Mammary epithelial cell (primary cell): ENCODE results near the gene UGP2.

Experiments
- EZH2 ChIP-seq: IDR thresholded peaks from 2 replicates; pipeline ENCODE4 v1.6.1; 2012; ENCODE audit warnings: low read length, inconsistent platforms, borderline replicate concordance
- TF ChIP-seq, protein P1 (sequence below), 2 donors: IDR thresholded peaks in 1 of 2; conservative IDR thresholded peaks in 1 of 2; 2 replicates each; pipeline ENCODE4 v1.5.1; 2011 to 2012; ENCODE audit warnings: inconsistent platforms in 2 of 2, low read length in 2 of 2, mild to moderate bottlenecking in 2 of 2, control low read depth in 1 of 2, low read depth in 1 of 2; ENCODE audit not compliant: insufficient read depth in 1 of 2; ENCODE audit errors: extremely low read depth in 1 of 2

DNA sequence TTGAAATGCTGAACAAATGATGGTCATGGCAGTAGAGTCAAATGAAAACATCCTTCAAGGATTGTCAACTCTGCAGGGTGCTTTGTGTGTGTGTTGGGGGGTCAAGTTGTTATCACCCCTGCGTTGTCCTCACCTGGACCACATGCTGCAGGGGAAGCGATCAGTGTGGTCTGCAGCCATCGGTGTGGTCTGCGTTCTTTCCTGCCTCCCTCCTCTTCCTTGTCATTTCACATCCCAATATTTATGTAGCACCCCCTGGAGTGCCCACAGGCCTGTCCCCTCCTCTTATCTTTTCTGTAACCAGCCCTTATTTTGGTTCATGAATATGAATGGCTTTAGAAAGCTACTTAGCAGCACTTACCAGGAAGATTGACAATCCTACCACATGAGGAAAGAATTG lies 38.9 kb downstream of the UGP2 start:
- TF ChIP-seq, protein P1, sequence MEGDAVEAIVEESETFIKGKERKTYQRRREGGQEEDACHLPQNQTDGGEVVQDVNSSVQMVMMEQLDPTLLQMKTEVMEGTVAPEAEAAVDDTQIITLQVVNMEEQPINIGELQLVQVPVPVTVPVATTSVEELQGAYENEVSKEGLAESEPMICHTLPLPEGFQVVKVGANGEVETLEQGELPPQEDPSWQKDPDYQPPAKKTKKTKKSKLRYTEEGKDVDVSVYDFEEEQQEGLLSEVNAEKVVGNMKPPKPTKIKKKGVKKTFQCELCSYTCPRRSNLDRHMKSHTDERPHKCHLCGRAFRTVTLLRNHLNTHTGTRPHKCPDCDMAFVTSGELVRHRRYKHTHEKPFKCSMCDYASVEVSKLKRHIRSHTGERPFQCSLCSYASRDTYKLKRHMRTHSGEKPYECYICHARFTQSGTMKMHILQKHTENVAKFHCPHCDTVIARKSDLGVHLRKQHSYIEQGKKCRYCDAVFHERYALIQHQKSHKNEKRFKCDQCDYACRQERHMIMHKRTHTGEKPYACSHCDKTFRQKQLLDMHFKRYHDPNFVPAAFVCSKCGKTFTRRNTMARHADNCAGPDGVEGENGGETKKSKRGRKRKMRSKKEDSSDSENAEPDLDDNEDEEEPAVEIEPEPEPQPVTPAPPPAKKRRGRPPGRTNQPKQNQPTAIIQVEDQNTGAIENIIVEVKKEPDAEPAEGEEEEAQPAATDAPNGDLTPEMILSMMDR (conservative IDR thresholded peaks at IDR 0.05 in 1 of 2, IDR thresholded peaks at IDR 0.05 in 1 of 2; ENCODE audit: extremely low read depth in 1 of 2, insufficient read depth in 1 of 2, low read depth in 1 of 2, low read length in 2 of 2) = no peak
- TF ChIP-seq EZH2 = no peak
